ENCODE results near the gene CYP4F11.
"Not testable (repeated sequence)": the region's sequence is repeated elsewhere in the genome, so short reads cannot be mapped to it uniquely, and the experiment has no call there.

Gene CYP4F11

DNA sequence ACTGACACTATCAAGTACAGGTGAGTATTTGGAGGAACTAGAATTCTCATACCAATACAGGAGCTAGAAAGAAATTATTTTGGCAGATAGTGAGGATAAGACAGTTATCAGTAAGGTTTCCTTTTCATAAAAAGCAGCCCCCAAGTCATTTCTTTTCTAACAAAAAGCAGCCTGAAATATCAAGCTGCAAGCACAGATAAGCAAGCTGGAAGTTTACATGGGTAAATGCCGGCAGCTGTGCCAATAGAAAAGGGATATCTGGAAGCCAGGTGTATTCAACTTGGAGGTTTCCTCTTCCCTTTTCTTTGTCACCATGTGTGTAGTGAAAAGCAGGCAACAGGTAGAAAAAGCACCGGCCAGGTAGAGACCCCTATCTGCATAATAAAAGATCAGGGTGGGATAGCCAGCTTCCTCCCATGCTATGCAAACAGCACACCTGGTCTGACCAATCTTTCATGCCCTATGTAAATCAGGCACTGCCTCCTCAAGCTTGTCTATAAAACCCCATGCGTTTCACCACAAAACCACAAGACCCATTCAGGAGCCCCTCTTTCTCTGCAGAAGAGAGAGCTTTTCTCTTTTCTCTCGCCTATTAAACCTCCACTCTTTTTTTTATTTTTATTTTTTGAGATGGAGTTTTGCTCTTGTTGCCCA lies 59.4 kb downstream of the CYP4F11 start:
- no peak overlapping the region for H3K4me3 ChIP-seq (ENCODE audit: low read depth, low read length)
- no peak for TF ChIP-seq CTCF (IDR thresholded peaks at IDR 0.05; ENCODE audit: borderline replicate concordance, insufficient read depth, low read depth, low read length)

DNA sequence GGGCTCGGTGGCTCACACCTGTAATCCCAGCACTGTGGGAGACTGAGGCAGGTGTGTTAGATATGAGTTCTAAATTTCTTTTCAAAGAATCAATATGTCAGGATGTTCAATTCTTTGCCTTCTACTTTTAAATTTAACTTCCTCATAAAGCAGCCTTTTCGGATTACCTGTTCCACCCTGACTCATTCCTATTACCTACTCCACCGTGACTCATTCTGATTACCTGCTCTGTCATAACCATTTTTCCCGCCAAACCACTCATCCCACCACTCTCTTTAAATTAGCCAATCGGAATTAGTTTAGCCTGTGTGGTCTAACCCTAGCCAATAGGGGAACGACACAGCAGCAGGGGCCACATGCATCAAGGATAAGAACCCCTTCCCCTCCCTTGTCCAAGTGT lies 60.6 kb downstream of the CYP4F11 start:
- not testable (repeated sequence) for H3K4me3 ChIP-seq (ENCODE audit: low read depth, low read length)

- no peak overlapping the region for H3K4me3 ChIP-seq (ENCODE audit: low read depth, low read length)
- no peak for TF ChIP-seq CTCF (IDR thresholded peaks at IDR 0.05; ENCODE audit: borderline replicate concordance, insufficient read depth, low read depth, low read length)
These were observed 62.8 kb downstream of the CYP4F11 start for GRCh38 chr19:15871570-15871969.

GRCh38 chr19:15869873-15870272 lies 64.5 kb downstream of the CYP4F11 start:
- H3K4me3 ChIP-seq (ENCODE audit: low read depth, low read length): no peak overlapping the region
- no peak for TF ChIP-seq CTCF (IDR thresholded peaks at IDR 0.05; ENCODE audit: borderline replicate concordance, insufficient read depth, low read depth, low read length)

- peak; percentile 63 for TF ChIP-seq CTCF (IDR thresholded peaks at IDR 0.05; ENCODE audit: borderline replicate concordance, insufficient read depth, low read depth, low read length)
- no peak overlapping the region for H3K4me3 ChIP-seq (ENCODE audit: low read depth, low read length)
These were observed 65.2 kb downstream of the CYP4F11 start for GRCh38 chr19:15869109-15869555.

- H3K4me3 ChIP-seq (ENCODE audit: low read depth, low read length): no peak overlapping the region
- TF ChIP-seq CTCF (IDR thresholded peaks at IDR 0.05; ENCODE audit: borderline replicate concordance, insufficient read depth, low read depth, low read length): no peak
These were observed 67.7 kb downstream of the CYP4F11 start for GRCh38 chr19:15866636-15867035.

GRCh38 chr19:15864824-15865223 lies 69.5 kb downstream of the CYP4F11 start:
- no peak overlapping the region for H3K4me3 ChIP-seq (ENCODE audit: low read depth, low read length)
- TF ChIP-seq CTCF (IDR thresholded peaks at IDR 0.05; ENCODE audit: borderline replicate concordance, insufficient read depth, low read depth, low read length): no peak

All from GM12875 (cell line).